ENCODE data around the gene TMEM101.

DNA sequence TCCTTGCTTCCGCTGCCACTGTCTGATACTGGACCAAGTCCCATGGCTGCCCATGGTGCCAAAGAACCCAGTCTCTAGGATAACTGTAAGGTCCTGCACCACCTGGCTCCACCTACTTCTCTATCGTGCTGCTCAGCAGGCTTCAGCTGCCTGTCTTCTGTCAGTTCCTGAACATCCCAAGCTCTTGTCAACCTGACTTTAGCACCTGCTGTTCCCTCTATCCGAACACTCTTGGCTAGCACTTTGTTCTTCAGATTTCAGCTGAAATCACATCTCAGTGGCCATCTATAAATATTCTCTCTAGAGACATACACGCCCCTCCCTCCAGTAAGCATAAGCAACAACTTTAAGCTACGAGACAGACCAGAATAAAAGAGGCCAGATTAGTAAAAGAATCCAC is 15.0 kb upstream of the TMEM101 start:
- TF ChIP-seq, protein P1, sequence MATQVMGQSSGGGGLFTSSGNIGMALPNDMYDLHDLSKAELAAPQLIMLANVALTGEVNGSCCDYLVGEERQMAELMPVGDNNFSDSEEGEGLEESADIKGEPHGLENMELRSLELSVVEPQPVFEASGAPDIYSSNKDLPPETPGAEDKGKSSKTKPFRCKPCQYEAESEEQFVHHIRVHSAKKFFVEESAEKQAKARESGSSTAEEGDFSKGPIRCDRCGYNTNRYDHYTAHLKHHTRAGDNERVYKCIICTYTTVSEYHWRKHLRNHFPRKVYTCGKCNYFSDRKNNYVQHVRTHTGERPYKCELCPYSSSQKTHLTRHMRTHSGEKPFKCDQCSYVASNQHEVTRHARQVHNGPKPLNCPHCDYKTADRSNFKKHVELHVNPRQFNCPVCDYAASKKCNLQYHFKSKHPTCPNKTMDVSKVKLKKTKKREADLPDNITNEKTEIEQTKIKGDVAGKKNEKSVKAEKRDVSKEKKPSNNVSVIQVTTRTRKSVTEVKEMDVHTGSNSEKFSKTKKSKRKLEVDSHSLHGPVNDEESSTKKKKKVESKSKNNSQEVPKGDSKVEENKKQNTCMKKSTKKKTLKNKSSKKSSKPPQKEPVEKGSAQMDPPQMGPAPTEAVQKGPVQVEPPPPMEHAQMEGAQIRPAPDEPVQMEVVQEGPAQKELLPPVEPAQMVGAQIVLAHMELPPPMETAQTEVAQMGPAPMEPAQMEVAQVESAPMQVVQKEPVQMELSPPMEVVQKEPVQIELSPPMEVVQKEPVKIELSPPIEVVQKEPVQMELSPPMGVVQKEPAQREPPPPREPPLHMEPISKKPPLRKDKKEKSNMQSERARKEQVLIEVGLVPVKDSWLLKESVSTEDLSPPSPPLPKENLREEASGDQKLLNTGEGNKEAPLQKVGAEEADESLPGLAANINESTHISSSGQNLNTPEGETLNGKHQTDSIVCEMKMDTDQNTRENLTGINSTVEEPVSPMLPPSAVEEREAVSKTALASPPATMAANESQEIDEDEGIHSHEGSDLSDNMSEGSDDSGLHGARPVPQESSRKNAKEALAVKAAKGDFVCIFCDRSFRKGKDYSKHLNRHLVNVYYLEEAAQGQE (IDR thresholded peaks at IDR 0.05; ENCODE audit: low read depth, low read length): no peak
- TF ChIP-seq, protein P2, sequence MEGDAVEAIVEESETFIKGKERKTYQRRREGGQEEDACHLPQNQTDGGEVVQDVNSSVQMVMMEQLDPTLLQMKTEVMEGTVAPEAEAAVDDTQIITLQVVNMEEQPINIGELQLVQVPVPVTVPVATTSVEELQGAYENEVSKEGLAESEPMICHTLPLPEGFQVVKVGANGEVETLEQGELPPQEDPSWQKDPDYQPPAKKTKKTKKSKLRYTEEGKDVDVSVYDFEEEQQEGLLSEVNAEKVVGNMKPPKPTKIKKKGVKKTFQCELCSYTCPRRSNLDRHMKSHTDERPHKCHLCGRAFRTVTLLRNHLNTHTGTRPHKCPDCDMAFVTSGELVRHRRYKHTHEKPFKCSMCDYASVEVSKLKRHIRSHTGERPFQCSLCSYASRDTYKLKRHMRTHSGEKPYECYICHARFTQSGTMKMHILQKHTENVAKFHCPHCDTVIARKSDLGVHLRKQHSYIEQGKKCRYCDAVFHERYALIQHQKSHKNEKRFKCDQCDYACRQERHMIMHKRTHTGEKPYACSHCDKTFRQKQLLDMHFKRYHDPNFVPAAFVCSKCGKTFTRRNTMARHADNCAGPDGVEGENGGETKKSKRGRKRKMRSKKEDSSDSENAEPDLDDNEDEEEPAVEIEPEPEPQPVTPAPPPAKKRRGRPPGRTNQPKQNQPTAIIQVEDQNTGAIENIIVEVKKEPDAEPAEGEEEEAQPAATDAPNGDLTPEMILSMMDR (IDR thresholded peaks at IDR 0.05 in 2 of 3, conservative IDR thresholded peaks at IDR 0.05 in 1 of 3; ENCODE audit: control insufficient read depth in 2 of 3, extremely low read depth in 1 of 3, insufficient read depth in 1 of 3, low read depth in 3 of 3, low read length in 3 of 3): no peak
- TF ChIP-seq ZNF622 (IDR thresholded peaks at IDR 0.05) (no peak), POLR2A (IDR thresholded peaks at IDR 0.05; ENCODE audit: low read depth, low read length) (0 out of 2 replicates have a peak, but pooled peaks have one; percentile 33), TAF1 (IDR thresholded peaks at IDR 0.05; ENCODE audit: borderline replicate concordance, low read depth, low read length) (no peak), NR2C2 (IDR thresholded peaks at IDR 0.05; ENCODE audit: borderline replicate concordance, control insufficient read depth, insufficient read length, low read depth) (no peak), POLR2AphosphoS5 (IDR thresholded peaks at IDR 0.05; ENCODE audit: low read length) (no peak), IKZF1 (conservative IDR thresholded peaks at IDR 0.05) (no peak)
